Hepatocyte (in vitro differentiated cells): ENCODE measurements around the gene MAPK8. TPM values are rescaled to one million over a fixed set of nuclear protein-coding genes. Genes with fewer than 3 reads are reported as not detected.

Experiments
- DNase-seq: peaks from one replicate; pipeline ENCODE4 v3.0.0-alpha.2; 2016; ENCODE audit warnings: low spot score
- H2AFZ ChIP-seq: fragments of 200-600 bp; sonication (generic); 2 replicates; pipeline ENCODE4 v1.6.0; 2016; ENCODE audit warnings: antibody characterized with exemption, mild to moderate bottlenecking
- H3K27ac ChIP-seq: fragments of 200-600 bp; sonication (generic); 2 replicates; pipeline ENCODE4 v1.5.1; 2016; ENCODE audit warnings: mild to moderate bottlenecking
- H3K27me3 ChIP-seq: fragments of 200-600 bp; sonication (generic); 2 replicates; pipeline ENCODE4 v1.6.1; 2016
- H3K36me3 ChIP-seq: fragments of 200-600 bp; sonication (generic); replicated peaks from 2 replicates; pipeline ENCODE4 v1.5.1; 2016; ENCODE audit warnings: low read depth; ENCODE audit not compliant: insufficient read depth
- H3K4me1 ChIP-seq: fragments of 200-600 bp; sonication (generic); 2 replicates; pipeline ENCODE4 v1.5.1; 2016; ENCODE audit warnings: mild to moderate bottlenecking, moderate library complexity; ENCODE audit not compliant: insufficient read depth
- H3K4me2 ChIP-seq: fragments of 200-600 bp; sonication (generic); 2 replicates; pipeline ENCODE4 v1.6.0; 2016
- H3K4me3 ChIP-seq: fragments of 200-600 bp; sonication (generic); 2 replicates; pipeline ENCODE4 v1.5.1; 2016; ENCODE audit warnings: mild to moderate bottlenecking
- H3K79me2 ChIP-seq: fragments of 200-600 bp; sonication (generic); 2 replicates; pipeline ENCODE4 v1.6.0; 2017; ENCODE audit warnings: mild to moderate bottlenecking
- H3K9me2 ChIP-seq: fragments of 200-600 bp; sonication (generic); replicated peaks from 2 replicates; pipeline ENCODE4 v1.6.0; 2017; ENCODE audit warnings: mild to moderate bottlenecking; ENCODE audit not compliant: insufficient read depth
- H3K9me3 ChIP-seq: fragments of 200-600 bp; sonication (generic); 2 replicates; pipeline ENCODE4 v1.5.1; 2016; ENCODE audit warnings: low read depth, mild to moderate bottlenecking
- H4K20me1 ChIP-seq: fragments of 200-600 bp; sonication (generic); 2 replicates; pipeline ENCODE4 v1.6.0; 2016; ENCODE audit warnings: mild to moderate bottlenecking; ENCODE audit not compliant: insufficient read depth, poor library complexity, severe bottlenecking
- EZH2 ChIP-seq: fragments of 200-600 bp; sonication (generic); IDR thresholded peaks from 2 replicates; pipeline ENCODE4 v1.6.1; 2016; ENCODE audit warnings: antibody characterized with exemption, mild to moderate bottlenecking, borderline replicate concordance
- EZH2phosphoT487 ChIP-seq: fragments of 200-600 bp; sonication (generic); IDR thresholded peaks from one replicate; pipeline ENCODE4 v1.6.1; 2018; ENCODE audit warnings: antibody characterized with exemption, mild to moderate bottlenecking, low read depth, moderate library complexity; ENCODE audit not compliant: unreplicated experiment, severe bottlenecking
- WGBS: methylation state at CpG from one replicate; pipeline ENCODE4 v1.1.6; 2016; ENCODE audit warnings: low lambda C conversion rate; ENCODE audit errors: missing lambda C conversion rate; 5-methylcytosine and 5-hydroxymethylcytosine counted together
- polyA plus RNA-seq: library from polyadenylated mRNA; unstranded; fragments of >200 nt; fragmentation: Nextera tagmentation; extraction: Ambion mirVana; gene quantifications from 2 replicates; pipeline ENCODE4 v1.2.1, GENCODE V29; 2016
- total RNA-seq: library from RNA; depleted of rRNA; stranded (reverse); fragments of >200 nt; gene quantifications from 2 replicates; pipeline ENCODE4 v1.2.3, GENCODE V29; 2014
- TF ChIP-seq, protein P1 (sequence below): fragments of 200-600 bp; sonication (generic); IDR thresholded peaks from 2 replicates; pipeline ENCODE4 v1.5.1; 2016; ENCODE audit warnings: antibody characterized with exemption, mild to moderate bottlenecking; ENCODE audit not compliant: poor library complexity

Gene MAPK8
- total and polyA plus RNA-seq, 2 experiments from 2014 or later: 20.9 to 73.2 TPM

DNA sequence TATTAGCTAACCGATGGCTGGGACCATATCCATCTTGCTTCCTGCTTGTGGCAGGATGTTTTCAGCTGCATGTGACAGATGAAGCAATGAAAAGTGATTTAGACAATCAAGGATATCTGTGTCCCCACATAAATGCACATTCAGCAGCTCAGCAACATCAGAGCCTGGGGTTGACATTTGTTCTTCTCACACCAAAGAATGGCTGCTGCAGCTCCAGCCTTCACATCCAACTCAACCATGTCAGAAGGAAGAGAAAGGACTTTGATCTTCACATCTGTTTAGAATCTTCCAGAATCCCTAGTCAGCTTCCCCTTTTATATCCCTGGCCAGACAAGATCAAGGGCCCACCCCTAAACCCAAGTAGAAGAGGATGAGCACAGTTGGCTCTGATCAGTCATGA lies 20.1 kb upstream of the MAPK8 start:
- no peak overlapping the region for H3K4me3 ChIP-seq
- H3K4me1 ChIP-seq: peaks cover 8% of the 10 kb centered on the region
- 100% methylated on average over 1 of the region's 1 CpG for WGBS
- H3K36me3 ChIP-seq: no peaks in the 10 kb centered on the region
- no peaks in the 10 kb centered on the region for H4K20me1 ChIP-seq
- H3K4me2 ChIP-seq: no peak overlapping the region
- H3K9me2 ChIP-seq: no peaks in the 10 kb centered on the region
- no peak overlapping the region for H3K27ac ChIP-seq
- no peaks in the 10 kb centered on the region for H3K9me3 ChIP-seq
- no peaks in the 10 kb centered on the region for H3K79me2 ChIP-seq
- H2AFZ ChIP-seq: no peak overlapping the region
- no peaks in the 10 kb centered on the region for H3K27me3 ChIP-seq
- TF ChIP-seq EZH2phosphoT487 (no peak), EZH2 (no peak)
- TF ChIP-seq, protein P1, sequence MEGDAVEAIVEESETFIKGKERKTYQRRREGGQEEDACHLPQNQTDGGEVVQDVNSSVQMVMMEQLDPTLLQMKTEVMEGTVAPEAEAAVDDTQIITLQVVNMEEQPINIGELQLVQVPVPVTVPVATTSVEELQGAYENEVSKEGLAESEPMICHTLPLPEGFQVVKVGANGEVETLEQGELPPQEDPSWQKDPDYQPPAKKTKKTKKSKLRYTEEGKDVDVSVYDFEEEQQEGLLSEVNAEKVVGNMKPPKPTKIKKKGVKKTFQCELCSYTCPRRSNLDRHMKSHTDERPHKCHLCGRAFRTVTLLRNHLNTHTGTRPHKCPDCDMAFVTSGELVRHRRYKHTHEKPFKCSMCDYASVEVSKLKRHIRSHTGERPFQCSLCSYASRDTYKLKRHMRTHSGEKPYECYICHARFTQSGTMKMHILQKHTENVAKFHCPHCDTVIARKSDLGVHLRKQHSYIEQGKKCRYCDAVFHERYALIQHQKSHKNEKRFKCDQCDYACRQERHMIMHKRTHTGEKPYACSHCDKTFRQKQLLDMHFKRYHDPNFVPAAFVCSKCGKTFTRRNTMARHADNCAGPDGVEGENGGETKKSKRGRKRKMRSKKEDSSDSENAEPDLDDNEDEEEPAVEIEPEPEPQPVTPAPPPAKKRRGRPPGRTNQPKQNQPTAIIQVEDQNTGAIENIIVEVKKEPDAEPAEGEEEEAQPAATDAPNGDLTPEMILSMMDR: no peak
- no peak for DNase-seq

GRCh38 chr10:48287417-48288391 lies 18.8 kb upstream of the MAPK8 start:
- Histone ChIP-seq H3K4me2 (no peak overlapping the region), H3K4me1 (peaks cover 8% of the 10 kb centered on the region), H3K4me3 (no peak overlapping the region), H4K20me1 (no peaks in the 10 kb centered on the region), H3K9me3 (no peaks in the 10 kb centered on the region), H2AFZ (no peak overlapping the region), H3K27me3 (no peaks in the 10 kb centered on the region), H3K79me2 (no peaks in the 10 kb centered on the region), H3K36me3 (no peaks in the 10 kb centered on the region), H3K27ac (no peak overlapping the region), H3K9me2 (no peaks in the 10 kb centered on the region)
- 75% methylated on average over 13 of the region's 13 CpGs for WGBS
- TF ChIP-seq EZH2phosphoT487 (no peak), EZH2 (no peak)
- TF ChIP-seq, protein P1: no peak
- peak; percentile 34 for DNase-seq

DNA sequence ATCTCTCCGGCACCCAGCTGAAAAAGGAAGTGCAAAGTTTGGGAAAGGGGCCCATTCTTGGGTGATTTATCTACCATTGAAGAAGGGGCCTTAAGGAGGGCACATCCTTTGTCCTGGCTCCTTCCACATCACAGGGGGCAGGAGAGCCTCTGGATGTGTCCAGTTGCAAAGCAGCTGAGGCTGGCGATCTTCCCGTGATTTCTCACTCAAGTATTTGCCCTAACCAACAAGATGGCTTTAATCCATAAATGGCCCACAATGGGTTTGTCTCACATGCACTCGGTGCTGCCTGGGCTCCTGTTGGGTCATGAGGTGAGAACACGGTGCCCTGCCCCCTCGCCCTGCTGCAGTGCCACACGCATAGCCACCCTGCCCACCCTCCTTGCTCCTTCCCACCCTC lies 17.8 kb upstream of the MAPK8 start:
- DNase-seq: no peak
- Histone ChIP-seq H4K20me1 (no peaks in the 10 kb centered on the region), H3K27me3 (no peaks in the 10 kb centered on the region), H3K36me3 (no peaks in the 10 kb centered on the region), H3K4me1 (peaks cover 8% of the 10 kb centered on the region), H3K4me3 (no peak overlapping the region), H3K9me3 (no peaks in the 10 kb centered on the region), H3K9me2 (no peaks in the 10 kb centered on the region), H2AFZ (no peak overlapping the region), H3K4me2 (no peak overlapping the region), H3K27ac (no peak overlapping the region), H3K79me2 (no peaks in the 10 kb centered on the region)
- 94% methylated on average over 5 of the region's 7 CpGs for WGBS
- TF ChIP-seq, protein P1: no peak
- TF ChIP-seq EZH2phosphoT487: no peak
- no peak for TF ChIP-seq EZH2
